ENCODE results near the gene LSM14A. TPM values are rescaled to one million over a fixed set of nuclear protein-coding genes. Genes with fewer than 3 reads are reported as not detected.
A peak's percentile ranks its signal among the peaks of the same experiment; 100 is the strongest.
"Not testable (repeated sequence)": the region's sequence is repeated elsewhere in the genome, so short reads cannot be mapped to it uniquely, and the experiment has no call there.

Gene LSM14A
- total RNA-seq, 2 donors from 2014 or later = 93.2 to 109 TPM

- DNase-seq (ENCODE audit: low spot score) = no peak
- intact Hi-C loops (cut with DNase I) = no loop called here
These were observed 71.7 kb downstream of the LSM14A start for GRCh38 chr19:34243876-34244578.

DNA sequence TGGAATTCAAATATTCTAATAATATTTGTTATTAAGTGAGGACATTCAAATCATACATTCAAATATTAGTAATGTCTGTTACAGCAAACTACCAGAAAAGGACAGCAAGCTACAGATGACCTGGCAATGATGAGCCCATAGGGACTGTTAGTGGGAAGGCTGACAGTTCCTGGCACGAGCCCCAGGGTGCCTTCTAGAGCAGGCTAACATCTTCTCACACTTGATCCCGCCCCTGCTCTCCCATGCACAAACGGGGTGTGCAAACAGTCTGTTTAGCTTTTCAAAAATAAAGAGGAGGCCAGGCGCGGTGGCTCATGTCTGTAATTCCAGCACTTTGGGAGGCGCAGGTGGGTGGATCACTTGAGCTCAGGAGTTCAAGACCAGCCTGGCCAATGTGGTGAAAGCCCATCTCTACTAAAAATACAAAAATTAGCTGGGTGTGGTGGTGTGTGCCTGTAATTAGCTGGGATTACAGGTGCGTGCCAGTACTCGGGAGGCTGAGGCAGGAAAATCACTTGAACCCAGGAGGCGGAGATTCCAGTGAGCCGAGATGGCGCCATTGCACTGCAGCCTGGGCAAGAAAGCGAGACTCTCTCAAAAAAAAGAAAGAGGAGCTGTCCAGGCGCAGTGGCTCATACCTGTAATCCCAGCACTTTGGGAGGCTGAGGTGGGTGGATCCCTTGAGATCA, 72.5 kb downstream of the LSM14A start:
- no peak for DNase-seq (ENCODE audit: low spot score)
- intact Hi-C loops (cut with DNase I) = no loop called here

- intact Hi-C loops (cut with DNase I) = no loop called here
- DNase-seq (ENCODE audit: low spot score) = no peak
These were observed 74.0 kb downstream of the LSM14A start for GRCh38 chr19:34246340-34246739.

- no peak for DNase-seq (ENCODE audit: low spot score)
- intact Hi-C loops (cut with DNase I) = no loop called here
These were observed 76.6 kb downstream of the LSM14A start for GRCh38 chr19:34248941-34249340.

DNA sequence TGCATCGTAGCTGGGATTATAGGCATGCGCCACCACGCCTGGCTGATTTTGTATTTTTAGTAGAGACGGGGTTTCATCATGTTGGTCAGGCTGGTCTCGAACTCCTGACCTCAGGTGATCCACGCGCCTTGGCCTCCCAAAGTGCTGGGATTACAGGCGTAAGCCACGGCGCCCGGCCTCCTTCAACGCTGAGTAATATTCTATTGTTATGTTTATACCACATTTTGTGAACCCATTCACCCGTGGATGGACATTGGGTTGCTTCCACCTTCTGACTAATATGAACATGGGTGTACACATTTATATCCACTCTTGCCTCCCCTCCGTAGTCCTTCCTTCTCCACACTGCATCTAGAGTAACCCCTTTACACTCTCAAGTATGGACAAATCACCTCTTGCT, 80.9 kb downstream of the LSM14A start:
- intact Hi-C loops (cut with DNase I); DNase-seq (ENCODE audit: low spot score): not testable (repeated sequence)

GRCh38 chr19:34253681-34254045, 81.4 kb downstream of the LSM14A start:
- intact Hi-C loops (cut with DNase I); DNase-seq (ENCODE audit: low spot score): not testable (repeated sequence)

DNA sequence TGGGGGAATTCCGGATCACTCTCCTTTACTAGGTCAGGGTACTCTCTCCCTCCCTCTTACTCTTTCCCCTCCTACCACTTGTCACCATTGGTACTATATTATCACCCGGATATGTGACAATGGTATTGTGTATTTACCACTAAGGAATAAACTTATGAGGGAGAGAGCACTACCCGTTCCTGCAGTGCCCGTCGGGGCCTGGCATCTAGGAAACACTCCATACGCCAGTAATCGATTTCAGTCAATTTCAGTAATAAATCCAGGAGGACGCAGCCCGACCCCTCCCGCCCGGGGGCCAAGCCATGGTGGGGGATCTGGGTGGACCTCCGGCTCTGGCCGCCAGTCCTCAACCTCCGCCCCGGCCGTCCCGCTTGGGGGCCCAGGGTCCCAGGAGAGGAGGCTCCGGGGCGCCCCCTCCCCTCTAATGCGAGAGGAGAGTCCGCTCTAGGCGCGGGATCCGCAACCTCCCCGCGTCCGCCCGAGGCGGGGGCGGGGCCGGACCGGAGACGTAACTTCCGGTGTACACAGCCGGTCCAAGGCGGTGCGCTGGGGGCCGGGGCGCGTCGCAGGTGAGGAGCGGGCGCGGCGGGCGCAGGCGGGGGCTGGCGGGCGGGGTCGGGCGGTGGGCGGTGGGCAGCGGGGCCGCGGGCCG, 81.9 kb downstream of the LSM14A start, which contains the start of gene GARRE1:
Gene GARRE1 (plus strand): TSS at position 509 of the 652 bp plus-strand sequence. CDS start 45,920 bp downstream, outside the sequence.
- intact Hi-C loops (cut with DNase I) = no loop called here
- peak; percentile 95 for DNase-seq (ENCODE audit: low spot score)

DNA sequence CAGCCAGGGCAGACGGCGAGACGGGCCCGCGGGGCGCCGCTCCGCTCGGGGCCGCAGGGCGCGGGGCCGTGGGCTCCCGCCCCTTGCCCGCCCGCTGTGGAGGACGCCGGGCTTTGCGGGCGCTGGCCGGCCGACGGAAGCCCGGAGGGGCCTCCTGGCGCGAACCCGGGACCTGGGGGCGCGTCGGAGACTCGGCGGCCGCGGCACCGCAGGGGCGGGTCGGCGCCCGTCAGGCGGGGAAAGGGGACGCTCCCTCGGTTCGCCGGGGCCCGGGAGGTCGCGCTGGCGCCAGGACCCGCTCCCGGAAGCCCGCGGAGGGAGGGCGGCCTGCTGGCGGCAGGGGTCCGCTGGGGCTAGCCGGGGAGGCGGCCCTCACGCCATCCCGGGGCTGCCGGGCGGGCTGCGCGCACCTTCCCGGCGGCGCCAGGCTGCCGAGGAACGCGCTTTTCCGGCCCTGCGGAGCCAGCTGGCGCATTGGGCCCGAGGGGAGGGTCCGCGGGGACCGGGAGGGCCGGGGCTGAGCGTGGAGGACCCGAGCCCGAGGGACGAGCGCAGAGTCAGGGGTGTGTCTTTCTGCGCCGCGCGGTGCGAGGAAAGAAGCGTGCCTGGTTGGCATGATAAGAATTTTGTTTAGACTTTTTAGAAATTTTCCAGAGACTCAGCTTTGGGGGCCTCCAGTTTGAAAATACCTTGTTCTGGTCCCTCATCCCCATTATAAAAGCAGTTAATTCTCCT, 82.6 kb downstream of the LSM14A start:
- no peak for DNase-seq (ENCODE audit: low spot score)
- intact Hi-C loops (cut with DNase I) = no loop called here

GRCh38 chr19:34255546-34255945, 83.2 kb downstream of the LSM14A start:
- no peak for DNase-seq (ENCODE audit: low spot score)
- intact Hi-C loops (cut with DNase I) = no loop called here

- no peak for DNase-seq (ENCODE audit: low spot score)
- intact Hi-C loops (cut with DNase I) = no loop called here
These were observed 84.7 kb downstream of the LSM14A start for GRCh38 chr19:34256835-34257558.

DNA sequence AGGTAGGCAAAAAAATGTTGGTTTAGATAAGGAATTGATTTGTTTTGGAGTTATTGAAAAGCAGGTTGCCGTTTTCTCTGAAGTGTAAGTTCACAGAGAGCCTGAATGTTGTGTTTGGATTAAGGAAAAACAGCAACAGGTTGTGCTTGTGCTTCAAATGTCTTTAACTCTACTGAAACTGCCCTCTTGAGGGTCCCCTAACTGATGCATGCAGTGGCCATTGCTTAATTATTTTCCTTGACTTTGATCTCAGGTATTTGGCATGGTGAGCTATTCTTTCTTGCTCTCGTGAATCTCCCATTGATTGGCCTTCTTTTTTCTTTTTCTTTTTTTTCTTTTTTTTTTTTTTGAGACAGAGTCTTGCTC, 85.2 kb downstream of the LSM14A start:
- intact Hi-C loops (cut with DNase I) = no loop called here
- no peak for DNase-seq (ENCODE audit: low spot score)

- intact Hi-C loops (cut with DNase I) = no loop called here
- DNase-seq (ENCODE audit: low spot score) = no peak
These were observed 87.2 kb downstream of the LSM14A start for GRCh38 chr19:34259367-34260095.

- DNase-seq (ENCODE audit: low spot score) = no peak
- intact Hi-C loops (cut with DNase I) = no loop called here
These were observed 88.5 kb downstream of the LSM14A start for GRCh38 chr19:34260771-34261173.

GRCh38 chr19:34261334-34262109, 89.2 kb downstream of the LSM14A start:
- intact Hi-C loops (cut with DNase I) = no loop called here
- DNase-seq (ENCODE audit: low spot score) = no peak

DNA sequence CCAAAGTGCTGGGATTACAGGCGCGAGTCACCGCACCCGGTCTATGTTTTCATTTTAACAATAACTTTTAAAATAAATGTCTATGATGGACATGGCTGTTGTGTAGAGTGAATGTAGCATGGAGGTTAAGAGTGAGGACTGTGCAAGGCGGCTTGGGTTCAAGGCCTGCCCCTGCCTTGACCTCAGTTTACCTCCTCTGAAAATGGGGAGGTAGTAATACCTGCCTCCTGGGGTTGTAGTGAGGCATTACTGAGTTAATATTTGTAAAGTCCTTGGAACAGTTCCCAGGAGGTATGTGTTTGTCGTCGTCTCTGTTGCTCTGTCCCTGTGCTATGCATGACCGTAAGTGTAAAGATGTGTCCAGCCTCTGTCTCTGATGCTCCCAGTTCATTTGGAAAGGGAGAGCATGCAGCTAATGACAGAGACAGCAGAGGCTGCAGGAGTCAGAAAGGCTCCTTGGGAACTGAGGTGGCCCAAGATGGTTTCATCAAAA, 91.5 kb downstream of the LSM14A start:
- intact Hi-C loops (cut with DNase I) = no loop called here
- DNase-seq (ENCODE audit: low spot score) = no peak

DNA sequence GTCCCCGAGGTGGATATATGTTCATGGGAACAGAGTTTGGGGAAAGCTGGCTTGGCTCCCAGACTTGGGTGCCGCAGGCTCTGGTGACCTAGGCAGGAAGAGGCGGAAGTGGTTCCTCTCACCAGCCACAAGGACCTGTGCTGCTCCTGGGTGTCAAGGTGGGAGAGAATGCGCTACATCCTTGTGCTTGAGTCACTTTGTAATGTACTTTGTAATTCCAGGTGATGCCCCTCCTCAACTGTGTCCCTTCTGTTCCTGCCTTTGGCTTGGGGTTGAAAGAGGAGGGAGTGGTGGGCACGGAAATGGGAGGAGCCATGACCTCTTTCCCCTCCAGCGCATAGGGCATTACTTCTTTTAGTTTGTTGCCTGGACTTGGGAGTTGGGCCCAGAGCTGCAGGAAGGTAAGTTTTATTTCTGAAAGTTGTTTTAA, 92.9 kb downstream of the LSM14A start:
- intact Hi-C loops (cut with DNase I) = no loop called here
- DNase-seq (ENCODE audit: low spot score) = no peak

GRCh38 chr19:34269081-34269480, 96.8 kb downstream of the LSM14A start:
- no peak for DNase-seq (ENCODE audit: low spot score)
- intact Hi-C loops (cut with DNase I) = no loop called here

- intact Hi-C loops (cut with DNase I) = no loop called here
- DNase-seq (ENCODE audit: low spot score) = no peak
These were observed 97.2 kb downstream of the LSM14A start for GRCh38 chr19:34269489-34269888.
